ENCODE measurements around the gene SKI.
"Not testable (repeated sequence)": the region's sequence is repeated elsewhere in the genome, so short reads cannot be mapped to it uniquely, and the experiment has no call there.

SKI gene

GRCh38 chr1:2320006-2320405, 91.9 kb downstream of the SKI start:
- DNase-seq (ENCODE audit: low read depth in 2 of 2): no peak

- DNase-seq (ENCODE audit: low read depth in 2 of 2): no peak
Observed at GRCh38 chr1:2320760-2321667, 92.9 kb downstream of the SKI start.

DNA sequence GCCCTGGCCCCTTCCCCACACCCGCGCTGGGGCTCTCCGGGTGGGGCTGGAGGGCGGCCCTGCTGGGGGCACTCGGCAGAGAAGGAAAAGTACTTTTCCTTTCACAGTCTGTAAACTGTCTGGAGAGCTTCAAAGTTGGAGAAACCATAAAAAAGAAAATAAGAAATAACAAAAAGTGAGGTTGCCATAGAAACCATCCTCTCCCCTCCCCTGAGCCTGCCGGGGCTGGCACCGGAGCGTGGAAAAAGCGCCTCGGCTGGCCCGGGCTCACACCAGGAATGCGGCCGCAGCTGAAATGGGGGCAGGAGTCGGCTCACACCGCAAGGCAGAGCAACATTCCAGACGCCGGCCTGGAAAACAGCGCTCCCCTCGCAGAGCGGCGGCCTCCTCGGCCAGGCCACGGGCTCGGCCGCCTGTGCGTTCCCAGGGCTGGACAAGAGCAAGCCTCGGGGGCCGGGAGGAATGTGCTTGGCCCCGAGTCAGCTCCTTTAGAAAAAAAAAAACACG, 94.0 kb downstream of the SKI start:
- DNase-seq (ENCODE audit: low read depth in 2 of 2): no peak

- no peak for DNase-seq (ENCODE audit: low read depth in 2 of 2)
Observed at GRCh38 chr1:2322581-2323211, 94.6 kb downstream of the SKI start.

GRCh38 chr1:2323451-2323974, 95.4 kb downstream of the SKI start:
- DNase-seq (ENCODE audit: low read depth in 2 of 2): no peak

DNA sequence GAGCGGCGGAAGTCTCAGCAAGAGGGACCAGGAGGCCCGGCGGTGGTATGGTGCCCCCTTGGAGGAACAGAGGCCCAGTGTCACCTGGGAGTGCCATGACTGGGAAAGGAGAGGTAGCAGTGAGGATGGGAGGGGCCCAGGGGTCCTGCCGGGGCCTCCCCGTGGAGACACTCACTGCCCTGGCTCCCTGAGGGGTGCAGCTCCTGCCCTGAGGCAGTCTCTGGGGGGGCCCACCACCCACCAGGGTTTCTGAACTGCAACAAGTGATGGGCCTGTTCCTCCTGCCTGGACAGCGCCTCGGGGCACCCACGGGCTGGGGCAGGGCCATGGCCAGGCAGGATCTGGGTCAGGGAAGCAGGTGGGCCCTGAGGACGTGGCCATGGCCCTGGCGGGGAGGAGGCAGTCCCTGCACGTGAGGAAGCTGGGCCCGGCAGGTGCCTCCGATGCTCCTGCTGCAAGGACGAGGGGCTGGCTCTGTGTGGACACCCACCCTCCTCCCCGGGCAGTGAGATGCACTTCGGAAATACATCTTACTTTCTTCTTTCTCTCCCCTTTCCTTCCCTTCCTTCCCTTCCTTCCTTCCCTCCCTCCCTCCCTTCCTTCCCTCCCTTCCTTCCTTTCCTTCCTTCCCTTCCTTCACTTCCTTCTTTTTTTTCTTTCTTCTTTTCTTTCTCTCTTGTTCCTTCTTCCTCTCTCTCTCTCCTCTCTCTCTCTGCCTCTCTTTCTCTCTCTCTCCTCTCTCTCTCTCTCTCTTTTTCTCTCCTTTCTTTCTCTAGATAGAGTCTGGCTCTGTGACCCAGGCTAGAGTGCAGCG, 96.6 kb downstream of the SKI start:
- DNase-seq (ENCODE audit: low read depth in 2 of 2): no peak

- DNase-seq (ENCODE audit: low read depth in 2 of 2): no peak
Observed at GRCh38 chr1:2326524-2326923, 98.4 kb downstream of the SKI start.

- not testable (repeated sequence) for DNase-seq (ENCODE audit: low read depth in 2 of 2)
Observed at GRCh38 chr1:2327162-2327561, 99.0 kb downstream of the SKI start.

DNA sequence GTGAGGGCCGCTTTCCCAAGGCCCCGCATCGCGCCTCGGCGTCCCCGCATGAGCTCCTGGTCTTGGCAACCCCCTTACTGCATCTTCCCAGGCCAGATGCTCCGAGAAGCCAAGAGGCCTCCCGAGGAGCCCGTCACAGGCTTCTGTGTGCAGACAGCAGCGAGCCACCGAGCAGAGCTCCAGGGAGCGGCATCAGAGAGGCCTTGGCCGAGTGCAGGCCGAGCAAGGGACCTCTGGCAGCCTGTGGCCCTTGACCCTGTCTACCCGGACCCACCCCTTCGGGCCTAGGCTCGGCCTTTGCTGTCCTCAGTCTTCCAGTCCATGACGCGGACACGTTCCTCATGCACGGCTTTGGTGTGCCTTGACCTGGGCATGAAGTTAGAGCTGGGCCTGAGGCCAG, 99.7 kb downstream of the SKI start:
- DNase-seq (ENCODE audit: low read depth in 2 of 2): no peak

- no peak for DNase-seq (ENCODE audit: low read depth in 2 of 2)
Observed at GRCh38 chr1:2328676-2329455, 100.7 kb downstream of the SKI start.

- DNase-seq (ENCODE audit: low read depth in 2 of 2): no peak
Observed at GRCh38 chr1:2330035-2330434, 101.9 kb downstream of the SKI start.

DNA sequence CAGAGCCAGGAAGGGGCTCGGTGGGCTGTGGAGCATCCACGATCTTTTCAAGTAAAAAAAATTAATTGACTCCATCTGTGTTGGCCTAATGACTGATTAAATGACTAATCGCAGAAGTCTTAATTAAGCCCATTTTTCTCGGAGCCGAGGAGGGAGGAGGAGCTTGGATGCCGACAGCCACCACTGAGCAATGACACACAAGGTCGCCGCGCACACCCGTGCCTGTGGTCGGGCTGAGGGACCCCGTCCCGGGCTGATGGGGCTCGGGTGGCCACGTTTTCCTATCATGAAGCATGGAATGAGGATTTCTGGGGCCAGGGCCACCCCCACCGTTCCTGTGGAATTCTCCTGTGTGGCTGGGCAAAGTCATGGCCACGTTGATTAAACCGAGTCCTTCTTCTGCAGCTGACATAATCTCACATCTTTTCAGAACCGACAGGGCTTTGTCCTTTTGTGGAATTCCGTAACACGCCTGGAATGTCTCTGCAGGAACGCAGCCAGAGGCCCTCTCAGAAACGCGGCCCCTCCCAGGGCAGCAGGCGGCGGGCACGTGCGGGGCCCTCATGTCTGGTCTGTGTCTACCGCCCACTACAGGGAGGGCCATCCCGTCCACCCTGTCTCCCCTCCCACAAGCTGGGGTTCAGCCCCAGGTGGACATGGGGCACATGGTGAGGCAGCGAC, 102.5 kb downstream of the SKI start:
- DNase-seq (ENCODE audit: low read depth in 2 of 2): no peak

DNA sequence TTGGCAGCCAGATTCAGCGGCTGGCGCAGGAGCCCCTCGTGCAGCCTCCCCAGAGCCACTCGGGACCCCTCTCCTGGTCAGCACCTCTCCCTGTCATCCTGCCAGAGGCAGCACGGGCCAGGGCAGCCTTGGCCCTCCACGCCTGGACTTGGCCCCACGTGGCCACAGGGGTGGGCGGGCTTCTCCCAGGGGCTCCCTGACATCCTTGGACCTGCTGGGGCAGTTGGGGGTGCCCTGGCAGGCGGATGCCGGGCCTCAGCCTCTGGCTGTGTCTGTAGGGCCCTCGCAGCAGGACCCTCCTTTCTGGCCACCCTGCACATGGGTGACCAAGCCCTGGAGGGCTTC, 103.1 kb downstream of the SKI start:
- no peak for DNase-seq (ENCODE audit: low read depth in 2 of 2)

DNA sequence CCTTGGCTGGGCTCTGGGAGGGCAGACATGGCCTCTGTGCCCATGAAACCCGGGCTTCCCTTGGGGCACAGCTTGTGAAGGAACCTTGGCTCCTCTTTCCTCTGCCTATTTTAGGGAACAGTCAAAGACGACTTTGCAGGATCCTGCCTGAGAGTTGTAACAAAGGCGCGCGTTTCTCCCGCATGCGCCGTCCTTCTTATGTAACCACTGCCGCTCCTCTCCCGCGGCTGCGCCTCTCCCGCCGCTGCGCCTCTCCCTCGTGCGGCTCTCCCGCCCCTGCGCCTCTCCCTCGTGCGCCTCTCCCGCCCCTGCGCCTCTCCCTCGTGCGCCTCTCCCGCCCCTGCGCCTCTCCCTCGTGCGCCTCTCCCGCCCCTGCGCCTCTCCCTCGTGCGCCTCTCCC, 103.5 kb downstream of the SKI start:
- not testable (repeated sequence) for DNase-seq (ENCODE audit: low read depth in 2 of 2)

GRCh38 chr1:2334366-2334765, 106.2 kb downstream of the SKI start:
- no peak for DNase-seq (ENCODE audit: low read depth in 2 of 2)

- no peak for DNase-seq (ENCODE audit: low read depth in 2 of 2)
Observed at GRCh38 chr1:2334883-2335534, 106.9 kb downstream of the SKI start.

DNA sequence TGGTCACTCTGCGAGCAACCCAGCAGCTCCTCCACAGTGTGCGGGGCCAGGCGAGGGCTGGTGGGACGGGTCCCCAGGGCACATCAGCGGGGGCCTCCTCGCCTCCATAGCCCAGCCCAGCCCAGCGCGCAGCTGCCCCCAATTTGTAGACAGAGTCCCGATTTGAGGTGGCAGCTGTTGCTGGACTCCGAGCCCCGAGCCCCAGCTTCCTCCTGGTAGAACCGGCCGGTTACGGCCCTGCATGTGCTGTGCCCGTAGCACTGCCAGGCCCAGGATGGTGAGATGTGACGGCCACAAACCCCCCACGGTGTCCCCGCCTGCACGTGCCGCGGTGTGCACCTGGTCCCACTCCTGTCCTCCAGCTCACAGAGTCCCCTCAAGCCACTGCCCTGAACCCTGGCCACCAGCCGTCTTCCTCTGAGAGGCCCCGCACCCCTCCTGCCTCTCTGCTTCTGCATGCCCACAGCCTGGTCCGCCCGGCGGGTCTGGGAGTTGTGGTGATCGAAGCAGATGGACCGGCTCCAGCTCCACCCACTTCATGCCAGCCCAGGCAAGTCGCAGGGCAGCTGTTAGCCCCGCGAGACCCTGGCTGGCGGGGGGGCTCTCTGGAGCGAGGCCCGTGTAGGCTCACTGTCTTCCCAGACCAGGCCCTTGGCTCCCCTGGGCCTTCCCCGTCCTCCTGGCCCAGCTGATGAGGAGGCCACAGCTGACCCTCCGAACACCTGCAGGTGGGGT, 107.8 kb downstream of the SKI start:
- no peak for DNase-seq (ENCODE audit: low read depth in 2 of 2)

DNA sequence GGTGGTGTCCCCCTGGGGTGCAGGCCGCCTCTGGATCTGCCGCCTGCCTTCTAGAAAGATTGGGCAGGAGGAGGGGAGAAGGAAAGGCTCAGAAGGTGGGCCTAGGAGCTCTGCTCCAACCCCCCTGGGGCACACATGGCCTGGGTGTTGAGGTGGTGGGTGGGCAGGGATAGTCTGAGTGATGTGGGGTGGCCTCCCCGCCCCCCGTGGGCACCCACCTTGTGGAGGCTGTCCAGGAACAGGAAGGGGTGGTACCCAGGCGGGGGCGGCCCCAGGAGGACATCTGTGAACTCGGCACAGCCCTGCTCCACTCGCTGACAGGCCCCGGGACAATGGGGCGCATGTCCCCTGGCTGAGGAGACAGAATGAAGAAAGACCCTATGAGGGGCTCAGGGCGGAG, 108.4 kb downstream of the SKI start:
- DNase-seq (ENCODE audit: low read depth in 2 of 2): no peak

DNA sequence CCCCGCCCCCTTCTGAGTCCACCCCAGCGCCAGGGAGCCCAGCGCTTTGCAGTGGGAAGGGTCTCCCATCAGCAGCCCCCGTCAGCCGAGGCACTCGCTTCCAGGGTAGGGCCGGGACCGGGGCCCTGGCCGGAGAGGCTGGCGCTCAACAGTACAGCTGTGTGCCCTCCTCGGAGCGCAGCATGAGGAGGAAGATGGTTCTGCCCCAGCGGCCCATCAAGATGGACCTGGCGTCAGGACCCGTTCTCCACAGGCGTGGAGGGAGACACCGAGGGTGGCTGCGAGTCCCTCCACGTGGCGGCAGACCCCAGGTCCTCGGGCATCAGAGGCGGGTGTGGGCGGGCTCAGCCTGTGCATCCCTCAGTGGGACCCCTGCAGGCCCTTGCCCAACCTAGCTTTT, 109.0 kb downstream of the SKI start:
- DNase-seq (ENCODE audit: low read depth in 2 of 2): no peak

DNA sequence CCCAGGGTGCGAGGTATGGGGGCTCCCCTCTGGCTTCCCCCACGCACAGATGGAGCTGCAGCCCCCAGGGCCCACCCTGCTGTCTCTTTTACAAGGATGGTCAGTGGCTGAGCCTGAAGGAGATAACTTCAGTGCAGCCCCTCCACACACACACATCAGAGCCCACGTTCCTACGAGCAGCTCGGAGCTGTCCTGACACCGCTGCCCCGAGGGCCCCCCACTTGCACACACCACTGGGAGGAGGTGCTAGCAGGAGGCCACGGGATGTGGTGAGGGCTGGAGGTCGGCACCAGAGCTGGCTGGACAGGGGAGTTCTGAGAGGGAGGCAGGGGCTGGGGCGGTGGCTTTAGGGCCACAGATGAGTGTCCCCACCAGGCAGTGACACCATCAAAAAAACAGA, 109.4 kb downstream of the SKI start:
- DNase-seq (ENCODE audit: low read depth in 2 of 2): no peak

Measured in stimulated activated CD8-positive, alpha-beta memory T cell treated with anti-CD3 and anti-CD28 coated beads, Interleukin-2, amount 100 ng/mL, for 48 hours (primary cell).